H9 (cell line): ENCODE data around the gene ADAM30. TPM values are rescaled to one million over a fixed set of nuclear protein-coding genes. Genes with fewer than 3 reads are reported as not detected.

Source experiments
- DNase-seq: peaks from one replicate; pipeline ENCODE4 v3.0.0-alpha.2; 2017
- H2AFZ ChIP-seq: one replicate; pipeline ENCODE4 v1.6.1; 2013; ENCODE audit warnings: mild to moderate bottlenecking, low read length, control low read depth, moderate library complexity
- H2AK5ac ChIP-seq: 2 replicates; pipeline ENCODE4 v1.6.1; 2013; ENCODE audit warnings: low read length, control low read depth, mixed read lengths; ENCODE audit not compliant: insufficient read length
- H2BK120ac ChIP-seq: one replicate; pipeline ENCODE4 v1.6.1; 2013; ENCODE audit warnings: low read depth, mild to moderate bottlenecking, low read length, control low read depth, inconsistent platforms; ENCODE audit not compliant: poor library complexity, severe bottlenecking
- H2BK12ac ChIP-seq: 2 replicates; pipeline ENCODE4 v1.6.1; 2013; ENCODE audit warnings: low read length, control low read depth, mixed read lengths, low read depth; ENCODE audit not compliant: insufficient read length
- H2BK15ac ChIP-seq: 2 replicates; pipeline ENCODE4 v1.6.1; 2013; ENCODE audit warnings: low read depth, low read length, control low read depth
- H2BK20ac ChIP-seq: one replicate; pipeline ENCODE4 v1.6.1; 2013; ENCODE audit warnings: low read depth, mild to moderate bottlenecking, low read length, control low read depth, inconsistent platforms; ENCODE audit not compliant: poor library complexity, severe bottlenecking
- H2BK5ac ChIP-seq: 2 replicates; pipeline ENCODE4 v1.6.1; 2013; ENCODE audit warnings: low read length, control low read depth, mixed read lengths; ENCODE audit not compliant: insufficient read length
- H3K14ac ChIP-seq: 2 replicates; pipeline ENCODE4 v1.6.1; 2013; ENCODE audit warnings: low read length, control low read depth; ENCODE audit not compliant: insufficient read depth
- H3K18ac ChIP-seq: 2 replicates; pipeline ENCODE4 v1.6.1; 2013; ENCODE audit warnings: low read depth, mild to moderate bottlenecking, mixed read lengths, low read length, control low read depth; ENCODE audit not compliant: insufficient read length
- H3K23ac ChIP-seq: 2 replicates; pipeline ENCODE4 v1.6.1; 2013; ENCODE audit warnings: low read length, control low read depth, mixed read lengths, low read depth; ENCODE audit not compliant: insufficient read length
- H3K23me2 ChIP-seq: 2 replicates; pipeline ENCODE4 v1.6.1; 2013; ENCODE audit warnings: low read depth, mild to moderate bottlenecking, mixed read lengths, low read length, control low read depth; ENCODE audit not compliant: insufficient read length, poor library complexity, severe bottlenecking
- H3K27ac ChIP-seq: 2 replicates; pipeline ENCODE4 v1.5.1; 2013; ENCODE audit warnings: low read length, control low read depth, mixed read lengths, low read depth; ENCODE audit not compliant: insufficient read length
- H3K27me3 ChIP-seq: 2 replicates; pipeline ENCODE4 v1.6.1; 2013; ENCODE audit warnings: low read length, control low read depth, inconsistent platforms; ENCODE audit not compliant: insufficient read depth
- H3K4ac ChIP-seq: 2 replicates; pipeline ENCODE4 v1.6.1; 2013; ENCODE audit warnings: low read depth, mild to moderate bottlenecking, control low read depth, inconsistent platforms, low read length, moderate library complexity
- H3K4me1 ChIP-seq: 2 replicates; pipeline ENCODE4 v1.6.1; 2013; ENCODE audit warnings: low read length, control low read depth, inconsistent platforms; ENCODE audit not compliant: insufficient read depth
- H3K4me2 ChIP-seq: 2 replicates; pipeline ENCODE4 v1.6.1; 2013; ENCODE audit warnings: low read length, control low read depth, mixed read lengths; ENCODE audit not compliant: insufficient read length, insufficient read depth
- H3K56ac ChIP-seq: 2 replicates; pipeline ENCODE4 v1.6.1; 2013; ENCODE audit warnings: low read depth, mild to moderate bottlenecking, mixed read lengths, low read length, control low read depth; ENCODE audit not compliant: insufficient read length
- H3K79me1 ChIP-seq: 2 replicates; pipeline ENCODE4 v1.6.1; 2013; ENCODE audit warnings: low read depth, mild to moderate bottlenecking, moderate library complexity, low read length, control low read depth, inconsistent platforms; ENCODE audit not compliant: insufficient read depth, poor library complexity, severe bottlenecking
- H3K79me2 ChIP-seq: 2 replicates; pipeline ENCODE4 v1.6.1; 2013; ENCODE audit warnings: low read length, control low read depth, inconsistent platforms; ENCODE audit not compliant: insufficient read depth
- H3K9ac ChIP-seq: 2 replicates; pipeline ENCODE4 v1.6.1; 2013; ENCODE audit warnings: low read length, control low read depth, mixed read lengths; ENCODE audit not compliant: insufficient read length; ENCODE audit errors: extremely low read depth
- H3K9me3 ChIP-seq: one replicate; pipeline ENCODE4 v1.6.1; 2013; ENCODE audit warnings: low read depth, low read length, inconsistent platforms; ENCODE audit not compliant: control insufficient read depth
- H3T11ph ChIP-seq: one replicate; pipeline ENCODE4 v1.6.1; 2013; ENCODE audit warnings: mild to moderate bottlenecking, low read length, control low read depth, inconsistent platforms
- H4K20me1 ChIP-seq: one replicate; pipeline ENCODE4 v1.6.1; 2013; ENCODE audit not compliant: control insufficient read depth, insufficient read length, insufficient read depth
- H4K5ac ChIP-seq: 2 replicates; pipeline ENCODE4 v1.6.1; 2013; ENCODE audit warnings: low read depth, mild to moderate bottlenecking, mixed read lengths, low read length, control low read depth; ENCODE audit not compliant: insufficient read length
- H4K8ac ChIP-seq: replicated peaks from 2 replicates; pipeline ENCODE4 v1.6.1; 2013; ENCODE audit warnings: low read length, control low read depth, mixed read lengths, low read depth; ENCODE audit not compliant: insufficient read length
- H4K91ac ChIP-seq: 2 replicates; pipeline ENCODE4 v1.6.1; 2013; ENCODE audit warnings: low read depth, mild to moderate bottlenecking, moderate library complexity, mixed read lengths, low read length, control low read depth; ENCODE audit not compliant: insufficient read length
- H3K27ac Mint-ChIP-seq, 3 experiments: 2 replicates in 2 of 3; 3 replicates in 1 of 3; pipeline ENCODE4 v1.8.0; 2020 to 2021; ENCODE audit warnings: mixed read lengths in 3 of 3, mild to moderate bottlenecking in 1 of 3, moderate library complexity in 1 of 3
- H3K27me3 Mint-ChIP-seq: 2 replicates; pipeline ENCODE4 v1.8.0; 2021; ENCODE audit warnings: low read depth, mild to moderate bottlenecking, moderate library complexity, mixed read lengths
- H3K36me3 Mint-ChIP-seq, 3 experiments: 2 replicates in 2 of 3; 3 replicates in 1 of 3; pipeline ENCODE4 v1.8.0; 2020 to 2021; ENCODE audit warnings: low read depth in 3 of 3, mixed read lengths in 3 of 3; ENCODE audit not compliant: insufficient read depth in 1 of 3
- H3K4me1 Mint-ChIP-seq, 2 experiments: 2 replicates each; pipeline ENCODE4 v1.8.0; 2020; ENCODE audit warnings: mixed read lengths in 2 of 2
- H3K4me3 Mint-ChIP-seq, 2 experiments: 2 replicates in 1 of 2; 3 replicates in 1 of 2; pipeline ENCODE4 v1.8.0; 2020 to 2021; ENCODE audit warnings: mild to moderate bottlenecking in 2 of 2, mixed read lengths in 2 of 2, moderate library complexity in 1 of 2
- H3K9me3 Mint-ChIP-seq, 2 experiments: 2 replicates in 1 of 2; 3 replicates in 1 of 2; pipeline ENCODE4 v1.8.0; 2020; ENCODE audit warnings: mild to moderate bottlenecking in 2 of 2, mixed read lengths in 2 of 2, moderate library complexity in 1 of 2
- CTCF ChIP-seq: fragments of 200-600 bp; sonication (generic); conservative IDR thresholded peaks from 3 replicates; pipeline ENCODE4 v1.8.0; 2021; ENCODE audit warnings: antibody characterized with exemption, mild to moderate bottlenecking
- WGBS: extraction: QIAGEN DNeasy Blood & Tissue Kit; methylation state at CpG from one replicate; pipeline ENCODE4 v1.1.7; 2013; ENCODE audit warnings: missing lambda C conversion rate, low lambda C conversion rate, mixed read lengths; ENCODE audit not compliant: insufficient read length; ENCODE audit errors: extremely low coverage; 5-methylcytosine and 5-hydroxymethylcytosine counted together
- total RNA-seq: library from RNA; stranded (reverse); gene quantifications from 2 replicates; pipeline ENCODE4 v1.2.1, GENCODE V29; 2021

The ADAM30 gene
- total RNA-seq, 1 experiment from 2014 or later, result not detected

- no peak overlapping the region for H3K27ac Mint-ChIP-seq
- Histone ChIP-seq H3K79me2 (no peaks in the 10 kb centered on the region), H3K9ac (no peak overlapping the region), H4K8ac (no peak overlapping the region), H2BK15ac (no peak overlapping the region), H3K27ac (no peak overlapping the region), H3K27me3 (no peaks in the 10 kb centered on the region; the same call in 1 of the 2 replicates), H4K20me1 (no peaks in the 10 kb centered on the region), H2AK5ac (no peak overlapping the region), H3K18ac (no peak overlapping the region), H3K79me1 (no peaks in the 10 kb centered on the region), H3K23ac (no peak overlapping the region), H3K23me2 (no peaks in the 10 kb centered on the region), H3T11ph (no peak overlapping the region), H2BK20ac (no peak overlapping the region), H4K91ac (no peak overlapping the region), H2BK120ac (no peak overlapping the region), H2BK12ac (no peak overlapping the region), H3K4ac (no peak overlapping the region), H3K9me3 (no peaks in the 10 kb centered on the region), H4K5ac (no peak overlapping the region), H2BK5ac (no peak overlapping the region), H2AFZ (no peak overlapping the region), H3K4me2 (no peak overlapping the region), H3K56ac (no peak overlapping the region), H3K14ac (no peak overlapping the region), H3K4me1 (no peaks in the 10 kb centered on the region)
- no peak for TF ChIP-seq CTCF
- peaks cover 9% of the 10 kb centered on the region for H3K27me3 Mint-ChIP-seq
- no peak for DNase-seq
- H3K4me3 Mint-ChIP-seq, result no peak overlapping the region
- no peaks in the 10 kb centered on the region for H3K9me3 Mint-ChIP-seq
- WGBS, result no CpG with 5 or more reads among the region's 2 CpGs
- H3K4me1 Mint-ChIP-seq, result no peaks in the 10 kb centered on the region
- H3K36me3 Mint-ChIP-seq, result no peaks in the 10 kb centered on the region
These were observed 2.2 kb upstream of the ADAM30 start for GRCh38 chr1:119898530-119898929.
